HG03558 (cell line): ENCODE measurements around the gene NOS3.
"Not testable (repeated sequence)": the region's sequence is repeated elsewhere in the genome, so short reads cannot be mapped to it uniquely, and the experiment has no call there.

Source experiments
- ATAC-seq: cut with Tn5 transposase; IDR thresholded peaks from one replicate; pipeline ENCODE4 v1.9.1; 2021; ENCODE audit warnings: moderate number of reproducible peaks; ENCODE audit not compliant: unreplicated experiment; ENCODE audit errors: extremely low read depth

Gene NOS3

GRCh38 chr7:151031011-151031410 lies 40.2 kb downstream of the NOS3 start:
- ATAC-seq, result no peak

- no peak for ATAC-seq
Measured at GRCh38 chr7:151032936-151033863, 42.4 kb downstream of the NOS3 start.

GRCh38 chr7:151033864-151034249 lies 43.0 kb downstream of the NOS3 start:
- ATAC-seq, result no peak

GRCh38 chr7:151034312-151035025 lies 43.7 kb downstream of the NOS3 start:
- no peak for ATAC-seq

GRCh38 chr7:151035026-151035717 lies 44.4 kb downstream of the NOS3 start:
- ATAC-seq, result no peak

- no peak for ATAC-seq
Measured at GRCh38 chr7:151035902-151036301, 45.1 kb downstream of the NOS3 start.

GRCh38 chr7:151038951-151039849 lies 48.4 kb downstream of the NOS3 start:
- ATAC-seq, result no peak

GRCh38 chr7:151039850-151040548 lies 49.2 kb downstream of the NOS3 start:
- no peak for ATAC-seq

GRCh38 chr7:151040616-151041375 lies 50.0 kb downstream of the NOS3 start:
- ATAC-seq, result no peak

GRCh38 chr7:151043449-151043848 lies 52.6 kb downstream of the NOS3 start:
- not testable (repeated sequence) for ATAC-seq

GRCh38 chr7:151043959-151044358 lies 53.1 kb downstream of the NOS3 start:
- ATAC-seq, result no peak

- no peak for ATAC-seq
Measured at GRCh38 chr7:151045262-151045661, 54.4 kb downstream of the NOS3 start.

GRCh38 chr7:151045967-151046366 lies 55.1 kb downstream of the NOS3 start:
- no peak for ATAC-seq

GRCh38 chr7:151046603-151047573 lies 56.1 kb downstream of the NOS3 start:
- ATAC-seq, result no peak

- no peak for ATAC-seq
Measured at GRCh38 chr7:151047976-151048815, 57.4 kb downstream of the NOS3 start, which contains the start of gene ASIC3. ASIC3 (plus strand) TSS chr7:151048531; CDS start chr7:151048886, 355 bp downstream.

- no peak for ATAC-seq
Measured at GRCh38 chr7:151048911-151049463, 58.2 kb downstream of the NOS3 start.
